ENCODE measurements around the gene TMX3.

Gene TMX3

DNA sequence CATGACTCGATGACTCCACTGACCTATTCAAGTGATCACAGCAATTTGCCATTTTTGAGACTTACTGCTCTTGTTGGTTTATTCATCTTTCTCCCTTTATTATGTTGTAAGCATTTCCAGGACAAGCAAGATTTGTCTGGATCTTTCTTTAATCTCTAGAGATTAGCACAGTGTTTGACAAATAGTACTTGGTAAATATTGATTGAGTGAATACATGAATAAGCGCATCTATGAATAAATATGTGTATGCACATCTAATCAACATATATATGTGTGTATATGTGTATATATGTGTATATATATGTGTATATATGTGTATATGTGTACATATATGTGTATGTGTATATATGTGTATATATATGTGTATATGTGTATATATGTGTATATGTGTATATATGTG is 7.3 kb downstream of the TMX3 start:
- no peak for DNase-seq (ENCODE audit: low spot score)

DNA sequence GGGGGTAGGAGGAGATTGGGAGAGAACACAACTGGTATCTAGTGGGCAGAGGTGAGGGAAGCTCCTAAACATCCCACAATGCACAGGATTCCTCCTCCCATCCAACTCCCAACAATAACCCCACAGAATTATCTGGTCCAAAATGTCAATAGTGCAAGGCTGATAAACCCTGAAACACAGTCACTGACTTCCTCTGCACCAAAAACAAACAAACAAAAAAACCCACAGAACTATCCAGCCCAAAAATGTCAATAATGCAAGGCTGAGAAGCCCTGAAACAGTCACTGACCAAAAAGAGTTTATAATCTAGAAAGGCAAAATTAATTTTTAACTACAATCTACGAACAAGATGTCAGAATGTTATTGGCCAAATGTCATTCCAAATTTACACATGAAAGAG is 9.8 kb downstream of the TMX3 start:
- DNase-seq (ENCODE audit: low spot score) = no peak

DNA sequence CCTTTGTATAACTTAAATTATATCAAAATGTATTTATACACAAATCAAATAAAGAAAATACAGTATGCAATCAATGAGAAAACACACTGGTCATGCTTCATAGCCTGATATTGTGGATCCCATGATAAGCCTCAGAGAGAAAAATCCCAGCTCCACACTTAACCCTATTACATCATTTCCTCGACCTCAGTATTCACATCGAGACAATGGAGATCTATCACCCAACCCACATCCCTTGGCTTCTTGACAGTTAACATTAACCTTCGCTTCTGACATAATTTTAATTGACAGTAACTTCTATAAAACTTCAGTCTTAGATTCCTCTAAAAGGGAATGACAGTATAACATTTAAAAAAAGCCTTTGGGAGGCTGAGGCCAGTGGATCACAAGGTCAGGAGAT is 11.6 kb downstream of the TMX3 start:
- DNase-seq (ENCODE audit: low spot score) = no peak

DNA sequence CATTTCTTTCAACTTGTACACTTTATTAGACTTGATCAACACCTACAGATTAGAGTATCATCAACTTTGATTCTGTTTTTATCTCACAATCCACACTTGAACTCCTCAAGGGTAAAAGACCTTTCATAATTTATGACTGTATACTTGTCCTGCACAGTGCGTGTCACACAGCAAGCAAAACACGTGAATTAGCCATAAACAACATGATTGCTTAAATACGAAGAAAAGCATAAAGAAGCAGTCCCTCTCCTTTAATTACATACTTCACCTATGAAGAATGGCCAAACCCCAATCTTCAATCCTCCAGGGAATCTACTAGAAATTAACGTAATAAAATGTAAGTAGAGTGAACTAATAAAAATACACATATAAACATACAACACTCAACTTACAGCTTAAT is 13.6 kb downstream of the TMX3 start:
- no peak for DNase-seq (ENCODE audit: low spot score)

DNA sequence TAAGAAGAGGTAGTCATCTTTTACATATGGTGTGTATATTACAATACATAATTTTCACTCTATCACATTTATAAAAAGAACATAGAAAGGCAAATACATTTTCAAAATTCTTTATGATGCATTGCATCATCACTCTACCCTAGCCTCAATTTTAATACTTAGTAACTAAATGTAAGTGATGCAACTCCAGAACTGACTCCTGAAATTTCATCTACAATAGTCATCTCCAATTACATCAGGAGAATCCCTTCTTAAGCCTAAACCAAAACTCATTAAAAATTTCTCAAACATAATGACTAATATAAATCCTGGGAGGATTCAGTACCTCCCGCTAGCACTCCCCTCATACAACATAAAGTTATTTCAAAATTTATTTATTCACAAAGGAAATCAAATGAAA is 15.9 kb downstream of the TMX3 start:
- no peak for DNase-seq (ENCODE audit: low spot score)

DNA sequence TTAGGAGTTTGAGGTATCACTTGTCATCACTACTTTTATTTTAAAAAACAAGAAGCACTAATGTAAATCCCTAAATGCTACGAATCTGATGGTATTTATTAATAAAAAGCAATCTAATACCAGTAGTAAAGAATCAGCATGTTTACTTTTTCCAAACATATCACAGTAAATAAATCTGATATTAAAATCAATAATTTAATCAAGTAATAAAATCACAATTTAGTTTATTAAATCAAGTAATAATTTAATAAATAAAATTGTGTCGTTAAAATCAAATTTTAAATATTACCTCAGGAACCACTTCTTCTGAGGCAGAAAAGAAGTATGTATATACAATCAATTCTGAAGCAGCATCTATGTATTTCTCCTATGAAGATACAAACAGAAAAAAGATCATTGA is 18.0 kb downstream of the TMX3 start:
- no peak for DNase-seq (ENCODE audit: low spot score)

DNA sequence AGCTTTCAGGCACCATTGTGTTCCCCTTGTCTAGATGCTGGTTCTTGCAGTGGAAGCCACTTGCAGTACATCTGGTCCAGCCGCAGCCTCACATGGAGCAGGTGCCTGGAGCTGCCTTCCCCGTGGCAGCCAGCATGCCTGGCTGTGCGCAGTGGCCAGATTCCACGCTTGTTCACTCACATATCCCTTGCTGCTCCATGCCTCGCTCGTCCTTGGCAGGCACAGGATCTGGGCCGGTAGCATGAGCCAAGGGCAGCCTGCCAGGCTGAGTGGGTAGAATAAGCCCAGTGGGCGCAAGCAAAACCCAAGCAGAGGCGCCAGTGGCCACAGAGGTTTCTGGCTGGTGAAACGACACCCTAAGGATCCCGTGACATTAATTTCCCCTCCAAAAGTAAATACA is 20.6 kb downstream of the TMX3 start:
- DNase-seq (ENCODE audit: low spot score) = no peak

DNA sequence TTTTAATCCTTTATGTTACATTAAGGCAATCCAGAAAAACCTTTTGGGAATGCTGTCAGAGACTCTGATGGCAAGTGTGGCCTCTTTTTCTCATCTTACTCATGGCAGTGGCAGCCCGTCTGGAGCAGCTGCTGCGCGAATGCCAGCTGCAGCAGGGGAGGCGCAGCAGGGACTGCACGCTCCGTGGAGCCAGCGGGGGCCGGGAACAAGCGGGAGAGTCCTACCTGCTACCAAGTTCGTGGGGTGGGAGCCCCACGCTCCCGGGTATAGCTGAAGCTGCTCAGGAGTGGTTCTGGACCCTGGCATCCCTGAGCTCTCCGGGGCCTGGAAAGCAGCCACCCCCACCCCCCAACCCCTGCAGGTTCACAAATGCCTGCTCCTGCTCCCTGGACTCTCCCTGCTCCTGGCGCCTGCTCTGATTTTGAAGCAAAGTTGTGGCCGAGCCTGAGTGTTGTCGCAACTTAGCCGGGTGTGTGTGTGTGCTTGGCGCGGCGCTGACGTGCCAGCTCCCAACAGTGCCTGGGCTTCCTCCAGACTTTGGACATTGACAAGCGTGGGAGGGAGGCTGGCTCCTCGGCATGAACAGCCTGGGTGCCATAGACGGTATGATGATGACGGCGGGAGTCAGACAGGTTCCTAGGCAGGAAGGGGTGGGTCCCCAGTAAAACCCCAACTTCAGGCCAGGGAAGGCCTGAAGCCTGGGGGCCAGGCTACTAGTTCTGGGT is 21.7 kb downstream of the TMX3 start:
- no peak for DNase-seq (ENCODE audit: low spot score)

DNA sequence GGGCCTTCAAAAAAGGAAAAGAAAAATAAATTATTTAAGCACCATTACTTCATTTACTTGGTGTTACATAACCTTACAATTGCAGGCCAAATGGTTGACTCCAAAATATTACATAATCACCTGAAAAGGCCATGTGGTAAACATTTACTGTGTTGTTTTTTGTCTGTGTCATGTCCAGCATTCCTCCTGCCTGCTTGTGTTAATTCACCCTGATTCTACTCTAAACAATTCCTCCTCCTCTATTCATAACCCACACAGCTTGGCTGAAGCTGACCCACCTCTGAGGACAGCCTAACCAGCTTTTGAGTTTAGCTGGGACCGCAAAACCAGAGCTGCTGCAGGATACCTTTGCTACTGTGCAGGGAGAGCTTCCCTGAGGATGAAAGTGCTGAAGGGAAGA is 35.4 kb downstream of the TMX3 start:
- no peak for DNase-seq (ENCODE audit: low spot score)

DNA sequence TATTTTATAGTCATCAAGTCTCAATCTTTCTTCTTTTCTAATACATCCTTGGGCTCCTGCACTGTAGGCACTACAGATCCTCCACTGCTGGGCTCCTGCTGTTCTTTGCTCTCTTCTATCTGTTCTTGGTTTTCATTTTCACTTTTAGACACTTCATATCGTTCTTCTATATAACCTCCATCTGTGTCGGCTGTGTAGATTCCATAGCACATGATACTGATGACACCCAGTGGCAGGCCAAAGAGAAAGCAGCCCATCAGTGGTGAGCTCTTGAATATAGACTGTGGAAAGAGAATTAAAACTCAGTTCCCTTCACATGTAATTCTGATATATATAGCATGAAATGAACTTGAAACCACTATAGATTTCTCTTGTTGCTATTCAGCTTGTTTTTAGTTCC is 38.0 kb downstream of the TMX3 start:
- DNase-seq (ENCODE audit: low spot score) = no peak

DNA sequence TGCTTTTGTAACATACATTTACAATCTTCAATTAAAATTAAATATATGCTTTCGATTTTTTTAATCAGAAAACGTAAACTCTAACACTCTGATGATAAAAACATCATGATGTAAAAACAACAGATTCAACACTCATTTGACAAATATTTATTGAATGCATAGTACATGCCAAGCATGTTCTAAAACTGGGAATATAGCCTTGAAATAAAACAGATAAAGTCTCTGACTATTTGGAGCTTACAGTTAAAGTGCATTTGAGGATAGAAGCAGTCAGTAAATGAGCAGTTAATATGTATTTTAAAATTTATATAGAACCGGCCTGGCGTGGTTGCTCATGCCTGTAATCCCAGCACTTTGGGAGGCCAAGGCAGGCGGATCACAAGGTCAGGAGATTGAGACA is 47.8 kb downstream of the TMX3 start:
- no peak for DNase-seq (ENCODE audit: low spot score)

DNA sequence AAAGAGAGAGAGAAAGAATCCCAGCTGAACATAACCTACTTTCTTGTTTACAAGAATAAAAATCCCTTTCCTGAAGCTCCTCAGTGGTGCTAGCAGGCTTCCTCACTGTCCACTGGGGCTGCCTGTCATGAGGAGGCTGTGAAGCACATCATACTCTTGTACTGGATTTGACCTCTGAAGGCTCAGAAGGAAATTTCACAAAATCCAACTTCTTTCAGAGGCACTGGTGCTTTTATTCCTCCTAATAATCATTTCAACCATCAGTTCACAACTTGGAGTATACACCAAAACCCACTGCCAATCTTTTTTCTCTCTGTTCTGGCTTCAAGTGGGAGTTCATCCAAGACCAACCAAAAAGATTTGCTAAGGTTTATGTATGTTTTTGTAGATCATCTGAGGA is 48.5 kb downstream of the TMX3 start:
- no peak for DNase-seq (ENCODE audit: low spot score)

DNA sequence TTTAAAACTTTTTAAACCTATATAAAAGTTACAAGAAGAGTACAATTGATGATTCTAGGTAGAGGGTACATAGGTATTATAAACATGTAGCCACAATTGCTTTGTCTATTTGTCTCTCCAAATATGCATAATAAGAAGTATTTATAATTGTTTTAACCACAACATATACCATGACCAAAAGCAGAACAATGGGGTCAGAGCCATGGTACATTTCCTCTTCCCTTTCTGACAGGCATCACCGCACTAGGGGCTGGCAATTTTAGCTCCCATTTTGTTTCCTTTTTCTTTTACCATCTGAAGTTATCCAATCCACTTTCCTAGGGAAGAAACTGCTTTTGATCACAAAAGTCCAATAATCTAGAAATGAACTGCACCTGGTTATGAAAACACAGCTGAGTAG is 49.3 kb downstream of the TMX3 start:
- no peak for DNase-seq (ENCODE audit: low spot score)

DNA sequence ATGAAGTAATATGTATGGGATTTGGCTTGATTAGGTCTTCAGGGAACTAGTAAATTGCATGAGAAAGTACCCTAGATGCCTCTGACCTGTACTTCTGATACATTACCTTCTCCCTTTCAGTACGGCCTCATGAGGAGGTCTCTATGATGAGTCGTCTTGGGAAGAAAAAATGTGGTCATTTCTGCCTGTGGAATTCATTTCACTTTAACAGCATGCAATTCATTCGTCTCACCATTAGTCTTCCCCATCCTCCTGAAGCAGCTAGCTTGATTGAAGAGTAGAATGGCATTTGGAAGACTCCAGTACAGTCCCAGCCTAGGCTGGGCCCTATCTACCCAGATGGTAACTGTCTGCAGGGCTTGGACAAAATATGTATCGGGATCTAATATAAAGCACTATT is 52.2 kb downstream of the TMX3 start:
- no peak for DNase-seq (ENCODE audit: low spot score)

DNA sequence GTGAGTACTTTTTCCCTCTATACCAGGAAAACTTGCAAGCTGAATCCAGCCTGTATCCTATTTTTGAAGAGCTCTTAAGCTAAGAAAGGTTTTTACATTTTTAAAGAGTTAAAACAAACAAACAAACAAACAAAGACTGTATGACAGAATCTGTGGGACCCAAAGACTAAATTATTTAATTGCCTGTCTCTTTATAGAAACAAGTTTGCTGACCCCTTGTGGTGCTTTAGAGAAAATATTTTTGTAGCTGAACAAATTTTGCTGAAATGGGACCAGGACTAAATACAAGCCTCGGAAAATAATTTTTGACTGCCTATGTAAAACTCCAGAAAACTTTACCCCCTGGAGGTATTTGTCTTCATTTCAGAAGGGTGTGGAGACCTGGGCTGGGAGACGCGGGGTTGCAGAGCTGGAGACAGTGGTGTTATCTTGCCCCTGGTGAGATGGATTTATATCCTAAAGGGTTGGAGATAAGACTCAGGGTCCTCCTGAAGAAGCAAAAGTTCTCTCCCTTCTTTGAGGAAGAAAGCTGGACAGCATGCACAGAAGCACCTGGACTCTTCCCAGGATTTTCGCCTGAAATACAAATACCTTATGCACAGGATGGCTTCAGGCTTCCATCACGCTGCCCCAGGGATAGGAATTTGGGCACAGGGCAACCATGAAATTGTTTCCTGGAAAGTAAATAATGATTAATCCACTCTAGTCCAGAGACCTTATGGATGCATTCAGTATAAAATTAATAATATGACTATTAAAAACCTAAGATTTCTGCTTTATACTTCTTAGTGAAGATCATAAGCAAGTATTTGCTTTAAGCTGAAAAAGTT is 54.3 kb downstream of the TMX3 start:
- peak; percentile 8 for DNase-seq (ENCODE audit: low spot score)

DNA sequence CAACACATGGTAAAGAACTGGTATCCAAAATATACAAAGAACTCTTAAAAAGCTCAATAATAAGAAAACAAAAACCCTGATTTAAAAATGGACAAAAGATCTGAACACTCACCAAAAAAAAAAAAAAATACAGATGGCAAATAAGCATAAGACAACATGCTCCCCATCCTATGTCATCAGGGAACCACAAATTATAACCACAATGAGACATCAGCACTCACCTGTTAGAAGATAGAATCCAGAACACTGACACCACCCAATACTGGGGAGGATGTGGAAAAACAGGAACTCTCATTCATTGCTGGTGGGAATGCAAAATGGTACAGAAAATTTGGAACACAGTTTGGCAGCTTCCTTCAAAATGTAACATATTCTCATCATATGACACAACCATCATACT is 66.7 kb downstream of the TMX3 start:
- no peak for DNase-seq (ENCODE audit: low spot score)

DNA sequence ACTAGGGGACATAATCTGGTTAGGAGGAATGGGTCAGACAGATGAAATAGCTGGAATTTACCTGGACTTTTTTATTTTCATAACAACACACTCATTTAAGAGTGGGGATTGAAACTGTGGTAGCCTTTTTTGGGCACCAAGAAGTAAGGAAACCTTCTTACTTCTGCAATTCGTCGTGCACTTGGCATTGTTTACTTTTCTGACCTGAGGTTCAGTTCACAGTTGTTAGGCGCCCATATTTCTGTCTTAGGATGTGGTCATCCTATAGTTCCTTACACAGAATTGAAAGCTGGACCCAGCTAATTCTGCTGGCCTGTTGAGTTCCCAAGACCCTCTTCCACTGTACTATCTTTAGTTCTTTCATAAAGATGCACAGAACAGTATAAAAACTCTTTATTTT is 72.9 kb downstream of the TMX3 start:
- no peak for DNase-seq (ENCODE audit: low spot score)

DNA sequence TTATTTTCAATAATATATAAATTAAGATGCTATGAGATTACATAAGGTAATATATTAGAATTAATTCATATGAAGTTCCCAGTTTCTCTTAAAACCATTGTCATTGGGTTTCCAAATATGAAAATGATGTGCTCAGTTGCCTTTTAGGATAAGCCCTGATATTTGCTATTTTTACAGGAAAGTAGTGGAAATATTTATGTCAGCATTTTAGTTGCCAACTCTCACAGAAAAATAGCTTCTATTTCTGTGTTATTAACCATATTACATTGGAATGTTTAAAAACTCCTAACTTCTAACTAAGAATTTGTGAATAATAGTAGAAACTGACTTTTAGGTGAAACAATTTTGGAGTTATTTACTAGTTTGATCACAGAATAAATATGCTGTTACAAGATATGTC is 74.0 kb downstream of the TMX3 start:
- DNase-seq (ENCODE audit: low spot score) = no peak

DNA sequence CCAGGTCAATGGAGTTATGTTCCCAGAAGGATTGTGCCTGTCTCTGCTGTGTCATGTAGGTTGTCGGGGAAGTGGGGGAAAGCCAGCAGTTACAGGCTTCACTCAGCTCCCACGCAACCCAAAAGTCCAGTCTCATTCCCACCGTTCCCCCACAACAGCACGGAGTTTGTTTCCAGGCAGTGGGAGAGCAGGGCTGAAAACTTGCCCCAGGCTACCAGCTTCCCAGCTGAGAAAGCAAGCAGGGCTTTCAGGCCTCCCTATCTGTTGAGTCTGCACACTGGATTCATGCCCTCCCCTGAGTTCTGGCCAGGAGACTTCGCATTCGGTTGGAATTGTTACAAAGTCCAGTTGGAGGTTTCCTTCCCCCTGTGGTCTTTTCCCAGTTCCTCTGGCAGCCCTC is 76.3 kb downstream of the TMX3 start:
- DNase-seq (ENCODE audit: low spot score) = no peak

DNA sequence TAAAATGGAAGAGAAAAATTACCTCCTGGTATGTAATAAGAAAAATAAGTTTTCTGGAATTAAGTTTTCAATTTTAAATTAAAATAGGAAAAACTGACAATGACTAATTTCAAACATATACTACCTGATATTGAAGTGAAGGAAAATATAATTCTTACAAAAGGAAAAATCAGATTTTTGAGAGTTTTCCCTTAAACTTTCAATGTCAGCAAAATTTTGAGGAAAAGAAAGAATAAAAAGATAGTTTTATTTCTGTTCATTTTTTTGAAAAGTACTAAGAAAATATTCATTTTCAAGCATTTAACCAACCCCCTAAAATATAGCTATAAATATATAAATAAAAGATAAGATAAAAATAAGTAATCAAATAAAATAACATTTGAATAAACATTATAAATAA is 87.1 kb downstream of the TMX3 start:
- DNase-seq (ENCODE audit: low spot score) = no peak
